ENCODE measurements around the gene TBC1D1. TPM values are rescaled to one million over a fixed set of nuclear protein-coding genes. Genes with fewer than 3 reads are reported as not detected.

Gene TBC1D1
- total RNA-seq, 4 donors from 2014 or later = 122 to 258 (median 139) TPM

DNA sequence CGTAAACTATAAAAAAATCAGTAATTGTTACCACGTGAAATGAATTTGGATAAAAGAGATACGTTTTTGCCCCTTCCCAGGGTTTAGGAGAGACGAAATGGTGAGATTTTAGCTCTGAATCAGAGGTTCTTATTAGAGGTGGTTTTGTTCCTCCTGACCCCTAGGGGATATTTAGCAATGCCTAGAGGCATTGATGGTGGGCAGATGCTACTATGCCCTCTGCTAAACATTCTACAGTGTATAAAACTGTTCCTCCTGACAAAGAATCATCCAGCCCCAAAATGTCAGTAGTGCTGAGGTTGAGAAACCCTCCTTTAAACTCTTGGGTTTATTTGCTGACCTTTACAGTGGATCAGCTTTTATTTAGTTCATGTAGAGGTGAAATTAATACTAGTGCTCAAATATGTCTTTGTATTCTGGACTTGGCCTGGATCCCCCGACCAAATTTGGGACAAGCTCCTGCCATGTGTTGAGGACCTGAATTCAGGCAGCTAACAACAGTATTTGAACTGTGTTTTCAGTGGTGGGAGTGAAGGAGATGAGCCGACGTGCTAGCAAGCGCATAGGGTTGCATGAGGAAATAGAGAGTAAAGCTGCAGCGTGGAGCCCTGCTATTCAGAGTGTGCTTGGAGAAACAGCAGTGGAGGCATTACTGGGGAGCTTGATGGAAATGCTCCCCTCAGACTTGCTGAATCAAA, 195.4 kb downstream of the TBC1D1 start:
- intact Hi-C loops (cut with DNase I; ENCODE audit: low total_unique reads) (no loop called here), in situ Hi-C loops (cut with MboI; ENCODE audit: low pct_ligation_motif_present in 1 of 4, low pct_unique_long_range_greater_than_20kb in 1 of 4, low sequenced_read_pairs in 3 of 4) (no loop called here)
- Histone ChIP-seq H3K36me3 (no peaks in the 10 kb centered on the region), H3K4me1 (peaks cover 15 to 59% (median 34%) of the 10 kb centered on the region in 4 donors), H3K27me3 (no peaks in the 10 kb centered on the region), H3K4me3 (no peak overlapping the region), H3K27ac (peak overlapping the region in 3 of 4 donors; percentile 63 to 74 (median 70)), H3K9me3 (no peaks in the 10 kb centered on the region)
- TF ChIP-seq, protein P1, sequence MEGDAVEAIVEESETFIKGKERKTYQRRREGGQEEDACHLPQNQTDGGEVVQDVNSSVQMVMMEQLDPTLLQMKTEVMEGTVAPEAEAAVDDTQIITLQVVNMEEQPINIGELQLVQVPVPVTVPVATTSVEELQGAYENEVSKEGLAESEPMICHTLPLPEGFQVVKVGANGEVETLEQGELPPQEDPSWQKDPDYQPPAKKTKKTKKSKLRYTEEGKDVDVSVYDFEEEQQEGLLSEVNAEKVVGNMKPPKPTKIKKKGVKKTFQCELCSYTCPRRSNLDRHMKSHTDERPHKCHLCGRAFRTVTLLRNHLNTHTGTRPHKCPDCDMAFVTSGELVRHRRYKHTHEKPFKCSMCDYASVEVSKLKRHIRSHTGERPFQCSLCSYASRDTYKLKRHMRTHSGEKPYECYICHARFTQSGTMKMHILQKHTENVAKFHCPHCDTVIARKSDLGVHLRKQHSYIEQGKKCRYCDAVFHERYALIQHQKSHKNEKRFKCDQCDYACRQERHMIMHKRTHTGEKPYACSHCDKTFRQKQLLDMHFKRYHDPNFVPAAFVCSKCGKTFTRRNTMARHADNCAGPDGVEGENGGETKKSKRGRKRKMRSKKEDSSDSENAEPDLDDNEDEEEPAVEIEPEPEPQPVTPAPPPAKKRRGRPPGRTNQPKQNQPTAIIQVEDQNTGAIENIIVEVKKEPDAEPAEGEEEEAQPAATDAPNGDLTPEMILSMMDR (IDR thresholded peaks at IDR 0.05) = no peak
- WGBS, 2 donors (ENCODE audit: low coverage in 1 of 2) = 76 to 89% methylated on average over 9 of the region's 9 CpGs
- DNase-seq = no peak

DNA sequence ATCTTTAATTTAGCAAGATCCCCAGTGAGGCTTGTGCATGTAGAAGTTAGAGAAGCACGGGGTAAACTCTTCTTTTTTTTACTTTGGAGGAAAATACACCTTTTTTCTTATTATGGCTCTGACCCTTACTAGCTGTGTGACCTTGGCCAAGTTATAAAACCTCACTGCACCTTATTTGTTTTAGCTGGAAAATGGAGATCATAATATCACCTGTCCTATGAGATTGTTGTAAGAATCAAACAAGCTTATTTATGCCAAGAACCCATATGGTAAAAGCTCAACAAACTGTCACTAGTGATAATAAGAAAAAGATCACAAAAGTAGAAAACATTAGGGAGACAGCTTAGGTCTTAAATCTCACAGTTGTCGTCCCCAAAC, 196.0 kb downstream of the TBC1D1 start:
- in situ Hi-C loops (cut with MboI; ENCODE audit: low pct_ligation_motif_present in 1 of 4, low pct_unique_long_range_greater_than_20kb in 1 of 4, low sequenced_read_pairs in 3 of 4) = no loop called here

DNA sequence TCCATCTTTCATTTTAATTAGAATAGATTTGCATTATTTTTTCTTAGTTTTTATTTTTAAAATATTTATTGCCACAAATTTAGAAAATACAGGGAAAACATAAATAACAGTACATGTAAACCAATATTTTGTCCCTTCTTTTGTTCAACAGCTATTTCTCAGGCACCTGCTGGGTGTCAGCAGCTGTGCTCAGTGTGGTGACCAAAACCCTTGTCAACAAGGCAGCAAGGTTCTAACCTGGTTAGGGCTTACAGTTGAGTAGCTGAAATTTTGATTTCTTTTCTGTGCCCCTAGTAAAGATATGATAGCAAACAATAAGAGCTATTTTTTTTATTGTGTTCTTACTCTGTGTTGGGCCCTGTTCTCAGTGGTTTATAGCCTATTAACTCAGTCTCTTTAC, 197.4 kb downstream of the TBC1D1 start:
- H3K27ac ChIP-seq = no peak overlapping the region
- H3K4me3 ChIP-seq = no peak overlapping the region
- TF ChIP-seq POLR2A (IDR thresholded peaks at IDR 0.05) = no peak
- TF ChIP-seq, protein P1 (IDR thresholded peaks at IDR 0.05) = no peak
- no peak for TF ChIP-seq POLR2AphosphoS5 (IDR thresholded peaks at IDR 0.05)
- TF ChIP-seq EP300 (IDR thresholded peaks at IDR 0.05; ENCODE audit: low read depth) = no peak
- in situ Hi-C loops (cut with MboI; ENCODE audit: low pct_ligation_motif_present in 1 of 4, low pct_unique_long_range_greater_than_20kb in 1 of 4, low sequenced_read_pairs in 3 of 4) = no loop called here
- no peaks in the 10 kb centered on the region for H3K36me3 ChIP-seq
- no peaks in the 10 kb centered on the region for H3K27me3 ChIP-seq
- peaks cover 15 to 44% (median 27%) of the 10 kb centered on the region in 4 donors for H3K4me1 ChIP-seq
- intact Hi-C loops (cut with DNase I; ENCODE audit: low total_unique reads) = no loop called here
- no peak for DNase-seq
- no peaks in the 10 kb centered on the region for H3K9me3 ChIP-seq

More for the DNA sequence above, 196.0 kb downstream of the TBC1D1 start:
- 63 to 67% methylated on average over 2 of the region's 2 CpGs for WGBS, 2 donors (ENCODE audit: low coverage in 1 of 2)
- intact Hi-C loops (cut with DNase I; ENCODE audit: low total_unique reads) = no loop called here
- Histone ChIP-seq H3K4me3 (no peak overlapping the region), H3K27ac (peak overlapping the region in 2 of 4 donors; percentile 63 to 70), H3K9me3 (no peaks in the 10 kb centered on the region), H3K36me3 (no peaks in the 10 kb centered on the region), H3K27me3 (no peaks in the 10 kb centered on the region), H3K4me1 (peaks cover 15 to 58% (median 33%) of the 10 kb centered on the region in 4 donors)
- no peak for TF ChIP-seq POLR2AphosphoS5 (IDR thresholded peaks at IDR 0.05)
- TF ChIP-seq, protein P1 (IDR thresholded peaks at IDR 0.05) = no peak
- no peak for TF ChIP-seq EP300 (IDR thresholded peaks at IDR 0.05; ENCODE audit: low read depth)
- no peak for TF ChIP-seq POLR2A (IDR thresholded peaks at IDR 0.05)
- DNase-seq = no peak

DNA sequence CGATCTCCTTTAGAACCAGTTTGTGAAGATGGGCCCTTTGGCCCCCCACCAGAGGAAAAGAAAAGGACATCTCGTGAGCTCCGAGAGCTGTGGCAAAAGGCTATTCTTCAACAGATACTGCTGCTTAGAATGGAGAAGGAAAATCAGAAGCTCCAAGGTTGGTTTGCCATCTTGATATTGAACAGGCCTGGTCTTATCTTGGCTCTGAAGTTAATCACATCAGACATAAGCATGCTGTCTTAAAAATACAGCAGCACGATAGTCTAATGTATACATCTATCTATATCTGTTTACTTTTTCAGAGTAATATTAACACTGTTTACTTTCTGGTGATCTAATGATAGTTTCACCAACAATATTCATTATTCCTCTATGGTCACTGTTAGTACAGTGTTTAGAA, 199.1 kb downstream of the TBC1D1 start:
- Histone ChIP-seq H3K4me1 (peaks cover 15 to 32% (median 20%) of the 10 kb centered on the region in 4 donors), H3K27me3 (no peaks in the 10 kb centered on the region), H3K36me3 (no peaks in the 10 kb centered on the region), H3K4me3 (no peak overlapping the region), H3K27ac (no peak overlapping the region), H3K9me3 (no peaks in the 10 kb centered on the region)
- intact Hi-C loops (cut with DNase I; ENCODE audit: low total_unique reads) = no loop called here
- DNase-seq = no peak
- TF ChIP-seq, protein P1 (IDR thresholded peaks at IDR 0.05) = no peak
- TF ChIP-seq EP300 (IDR thresholded peaks at IDR 0.05; ENCODE audit: low read depth) (no peak), POLR2AphosphoS5 (IDR thresholded peaks at IDR 0.05) (no peak), POLR2A (IDR thresholded peaks at IDR 0.05) (no peak)
- WGBS, 2 donors (ENCODE audit: low coverage in 1 of 2) = 76% methylated on average over 4 of the region's 4 CpGs
- in situ Hi-C loops (cut with MboI; ENCODE audit: low pct_ligation_motif_present in 1 of 4, low pct_unique_long_range_greater_than_20kb in 1 of 4, low sequenced_read_pairs in 3 of 4) = no loop called here

Measured in transverse colon (tissue), 4 donors.